NOMO-1 (cell line): ENCODE results near the gene FEZ2.

Experiments
- DNase-seq, 2 experiments: peaks; one replicate each; lab custom pipeline; 2025; ENCODE audit not compliant: unreplicated experiment in 2 of 2; lab: John Stamatoyannopoulos, UW

FEZ2 gene

DNA sequence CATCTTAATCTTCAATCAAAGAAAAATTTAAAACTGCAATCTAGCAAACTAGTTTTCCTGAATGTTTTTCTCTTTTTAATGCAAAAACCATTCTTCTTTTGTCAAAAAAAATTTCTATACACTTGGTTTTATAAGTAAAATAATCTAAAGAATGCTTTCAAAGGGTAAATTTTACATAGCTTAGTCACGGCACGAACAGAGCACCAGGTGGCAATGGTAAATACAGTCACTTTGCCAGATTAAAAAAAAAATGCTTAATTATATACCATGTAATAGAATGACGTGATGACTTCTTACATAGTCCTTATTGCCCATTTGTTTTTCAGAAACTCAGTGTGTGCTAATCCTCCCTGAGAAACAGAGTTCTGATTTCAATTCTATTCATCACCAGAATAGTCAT, 10.4 kb downstream of the FEZ2 start:
- DNase-seq = no peak

DNA sequence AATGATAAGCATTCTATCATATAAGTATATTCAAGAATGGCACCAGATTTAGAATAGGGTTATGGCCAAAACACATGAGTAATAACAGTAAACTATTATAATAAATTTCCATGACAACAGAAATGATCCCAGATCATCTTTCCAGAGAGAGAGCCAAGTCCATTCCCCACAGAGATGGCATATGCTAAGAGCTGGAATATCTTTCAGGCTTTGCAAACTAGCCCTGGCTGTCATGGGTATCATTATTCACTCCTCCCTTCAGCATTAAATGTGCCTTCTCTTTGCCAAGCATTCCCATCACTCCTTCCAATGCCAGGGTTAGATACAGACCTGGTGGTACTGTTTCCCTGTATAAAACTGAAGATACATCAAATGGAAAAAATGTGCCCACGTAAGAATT, 10.9 kb downstream of the FEZ2 start:
- DNase-seq = no peak

DNA sequence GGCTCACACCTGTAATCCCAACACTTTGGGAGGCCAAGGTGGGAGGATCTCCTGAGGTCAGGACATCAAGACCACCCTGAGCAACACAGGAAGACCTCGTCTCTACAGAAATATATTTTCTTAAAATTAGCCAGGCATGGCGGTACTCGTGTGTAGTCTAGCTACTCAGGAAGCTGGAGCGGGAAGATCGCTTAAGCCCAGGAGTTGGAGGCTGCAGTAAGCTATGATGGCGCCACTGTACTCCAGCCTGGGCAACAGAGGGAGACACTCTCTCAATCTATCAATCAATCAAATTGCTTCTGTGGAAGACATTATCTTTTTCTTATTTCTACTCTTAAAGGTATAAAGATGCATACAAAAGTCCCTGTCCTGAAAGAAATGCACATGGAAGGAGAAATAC, 11.3 kb downstream of the FEZ2 start:
- DNase-seq = no peak

DNA sequence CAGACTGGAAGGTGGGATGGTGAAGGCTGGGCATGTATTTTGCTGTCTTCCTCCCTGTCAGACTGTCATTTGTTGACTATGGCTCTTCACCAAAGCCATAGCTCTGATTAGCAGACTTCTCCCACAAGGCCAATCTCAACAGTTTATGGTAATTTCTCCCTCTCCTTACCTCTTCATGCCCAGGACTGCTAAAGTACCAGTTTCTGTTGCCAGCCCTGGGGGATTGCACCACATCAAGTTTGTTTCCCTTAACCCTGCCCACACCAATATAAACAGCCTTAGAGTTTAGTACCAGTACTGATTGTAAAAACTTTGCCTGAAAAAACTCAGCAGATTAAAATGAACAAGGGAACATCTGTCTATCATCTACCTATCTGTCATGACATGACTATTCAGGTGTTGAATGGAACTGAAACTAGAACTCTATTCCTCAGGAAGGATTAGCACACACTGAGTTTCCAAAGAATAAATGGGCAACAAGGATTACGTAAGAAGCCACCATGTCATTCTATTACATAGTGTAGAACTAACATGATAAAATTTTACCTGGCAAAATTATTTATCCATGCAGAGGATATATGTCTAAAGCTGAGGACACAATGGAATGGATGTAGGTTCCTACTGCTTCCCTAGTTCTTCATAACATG, 13.7 kb downstream of the FEZ2 start:
- no peak for DNase-seq

DNA sequence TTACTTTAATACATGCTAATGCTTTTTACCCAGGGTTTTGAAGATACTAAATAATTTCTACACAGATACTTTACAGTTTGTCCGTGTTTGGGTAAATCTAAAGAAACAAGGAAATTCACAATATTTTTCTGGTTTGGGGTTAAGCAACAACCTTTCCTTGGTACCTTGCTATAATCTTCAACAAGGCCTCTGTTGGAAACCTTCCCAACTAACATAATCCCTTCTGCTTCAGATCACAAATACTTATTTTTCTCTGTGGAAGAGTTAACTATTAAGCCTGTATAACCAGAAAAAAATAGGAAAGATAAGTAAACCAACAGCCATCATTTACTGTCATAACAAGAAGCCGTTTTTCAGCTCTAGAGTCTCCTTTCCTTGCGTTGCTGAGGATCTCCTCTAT, 15.0 kb downstream of the FEZ2 start:
- no peak for DNase-seq

DNA sequence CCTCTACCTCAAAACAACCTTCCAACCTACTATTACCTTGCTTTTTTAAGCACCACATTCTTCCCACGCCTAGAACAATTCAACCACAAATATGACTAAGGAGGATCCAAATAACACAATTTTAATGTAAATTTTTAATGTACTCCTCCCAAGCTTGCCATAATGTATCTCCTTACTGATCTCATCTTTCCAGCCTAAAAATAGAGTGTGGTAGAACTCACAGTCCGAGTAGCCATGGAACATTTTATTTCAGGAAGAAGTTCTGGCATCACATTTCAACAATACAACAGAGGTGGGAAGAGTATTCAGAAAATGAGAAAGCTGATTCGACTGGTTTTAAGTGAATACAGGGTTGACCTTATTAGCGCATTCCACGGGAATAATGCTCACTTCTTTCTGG, 15.4 kb downstream of the FEZ2 start:
- DNase-seq = no peak

DNA sequence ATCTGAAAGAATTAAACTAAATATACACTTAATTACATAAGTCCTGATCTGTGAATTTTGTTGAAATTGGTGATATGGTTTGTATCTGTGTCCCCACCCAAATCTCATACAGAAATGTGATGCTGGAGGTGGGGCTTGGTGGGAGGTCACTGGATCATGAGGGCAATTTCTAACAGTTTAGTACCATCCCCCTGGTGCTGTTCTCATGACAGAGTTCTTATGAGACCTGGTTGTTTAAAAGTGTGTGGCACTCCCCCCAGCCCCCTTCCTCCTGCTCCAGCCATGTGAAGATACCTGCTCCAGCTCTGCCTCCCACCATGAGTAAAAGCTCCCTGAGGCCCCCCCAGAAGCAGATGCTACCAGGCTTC, 18.7 kb downstream of the FEZ2 start:
- no peak for DNase-seq

DNA sequence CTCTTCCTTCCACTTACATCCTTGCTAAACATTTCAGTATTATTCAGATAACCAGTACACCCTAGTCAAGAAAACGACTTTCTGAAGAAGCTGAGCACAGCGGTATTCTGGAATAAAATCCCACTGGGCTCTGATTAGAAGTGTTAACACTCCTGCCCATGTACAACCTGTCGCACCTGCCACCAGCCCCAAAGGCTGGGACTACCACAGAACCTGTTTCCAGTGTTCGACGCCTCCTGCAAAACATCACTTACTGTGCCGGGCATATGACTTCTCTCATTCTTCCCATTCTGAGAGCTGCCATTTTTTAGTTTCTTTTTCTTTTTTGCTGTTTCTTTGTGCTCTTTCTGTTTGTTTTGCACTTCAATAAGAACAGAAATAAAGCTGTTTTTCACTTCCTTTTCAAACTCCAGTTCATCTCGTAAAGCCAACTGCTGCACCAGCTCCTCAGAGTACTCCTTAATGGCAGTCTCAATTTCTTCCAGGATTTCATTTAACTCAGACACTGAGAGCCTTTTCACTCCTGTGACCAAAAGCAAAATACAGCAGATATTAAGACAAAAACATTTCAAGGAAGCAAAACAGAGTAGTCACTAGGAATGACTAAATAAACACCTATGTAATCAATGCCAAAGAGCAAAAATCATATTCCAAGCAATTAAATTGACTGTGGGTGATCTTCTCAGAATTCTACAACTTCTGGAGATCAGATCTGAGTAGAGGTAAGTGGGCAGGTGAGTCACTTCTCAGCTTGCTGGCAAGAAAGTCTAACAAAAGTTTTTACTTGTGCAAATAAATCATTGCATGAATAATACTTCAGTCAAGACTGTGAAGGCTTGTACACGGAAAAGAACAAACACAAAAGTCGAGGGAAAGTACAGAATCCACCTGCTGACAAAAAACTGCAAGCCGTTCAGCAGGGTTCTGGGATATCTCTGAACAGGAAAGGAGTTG, 19.3 kb downstream of the FEZ2 start:
- no peak for DNase-seq

DNA sequence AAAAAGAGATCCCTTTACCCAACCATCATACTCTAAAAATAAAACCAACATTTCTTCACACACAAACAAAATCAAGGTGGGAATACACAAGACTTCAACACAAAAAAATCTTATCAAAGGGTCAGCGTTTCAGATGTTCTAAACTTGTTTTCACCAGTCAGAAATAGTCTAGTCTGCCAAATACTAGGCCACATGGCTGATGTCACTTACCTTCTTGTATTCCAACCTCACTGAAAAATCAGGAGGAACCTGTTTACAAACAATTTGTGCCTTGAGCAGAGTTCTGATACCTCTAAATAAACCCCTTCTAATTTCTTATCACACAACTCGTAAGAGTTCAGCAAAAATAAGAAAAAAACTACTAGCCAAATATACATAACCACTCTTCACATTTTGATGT, 20.1 kb downstream of the FEZ2 start:
- DNase-seq = no peak

DNA sequence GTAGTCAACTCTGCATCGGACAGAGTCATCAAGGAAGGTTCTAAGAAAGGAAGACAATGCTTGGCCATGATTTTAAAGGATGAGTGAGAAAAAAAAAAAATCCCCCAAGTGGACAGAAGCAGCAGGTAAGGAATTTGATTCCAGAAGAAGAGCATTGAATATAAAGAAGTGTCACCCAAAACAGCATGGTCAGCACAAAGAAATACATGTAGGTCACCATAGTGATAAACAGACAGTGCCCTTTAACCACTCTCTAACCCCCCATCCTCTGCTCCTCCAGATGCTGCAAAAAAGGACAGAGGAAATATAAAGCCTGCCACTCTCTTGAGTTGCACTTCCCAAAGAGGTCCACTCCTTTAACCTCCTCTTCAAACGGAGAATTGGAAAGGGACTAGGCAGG, 23.4 kb downstream of the FEZ2 start:
- DNase-seq = no peak

DNA sequence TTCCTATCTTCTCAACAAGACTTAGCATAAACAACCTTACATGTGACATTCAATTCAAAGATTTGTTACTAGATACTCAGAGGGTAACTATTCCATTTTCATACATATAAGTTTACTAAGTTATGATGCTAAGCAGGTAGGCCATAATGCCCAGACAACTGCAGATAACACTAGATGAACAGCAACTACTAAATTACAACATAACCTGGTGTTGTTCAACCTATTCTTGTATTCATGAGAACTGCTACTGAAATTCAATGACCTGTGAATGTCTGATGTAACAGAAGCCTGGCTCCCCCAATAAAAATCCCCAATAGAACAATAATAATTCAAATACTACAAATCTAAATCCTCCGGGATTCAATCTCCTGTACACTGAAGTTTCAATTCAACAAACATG, 24.8 kb downstream of the FEZ2 start:
- DNase-seq = no peak

DNA sequence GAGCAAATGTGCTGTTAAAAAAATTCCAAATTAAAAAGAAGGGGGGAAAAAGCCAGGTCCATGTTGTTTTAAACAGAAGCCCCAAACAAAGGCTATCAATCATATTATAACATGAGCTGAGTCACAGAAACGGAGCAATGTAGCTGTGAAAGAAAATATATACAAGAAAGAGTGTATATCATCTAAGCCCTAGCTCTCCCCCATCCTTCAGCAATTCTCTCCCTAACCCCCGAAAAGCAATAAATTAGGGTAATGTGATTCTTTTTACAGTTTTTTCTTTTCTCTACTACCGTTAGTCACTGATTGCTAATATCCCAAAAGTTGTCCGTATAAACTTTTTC, 25.3 kb downstream of the FEZ2 start:
- no peak for DNase-seq

DNA sequence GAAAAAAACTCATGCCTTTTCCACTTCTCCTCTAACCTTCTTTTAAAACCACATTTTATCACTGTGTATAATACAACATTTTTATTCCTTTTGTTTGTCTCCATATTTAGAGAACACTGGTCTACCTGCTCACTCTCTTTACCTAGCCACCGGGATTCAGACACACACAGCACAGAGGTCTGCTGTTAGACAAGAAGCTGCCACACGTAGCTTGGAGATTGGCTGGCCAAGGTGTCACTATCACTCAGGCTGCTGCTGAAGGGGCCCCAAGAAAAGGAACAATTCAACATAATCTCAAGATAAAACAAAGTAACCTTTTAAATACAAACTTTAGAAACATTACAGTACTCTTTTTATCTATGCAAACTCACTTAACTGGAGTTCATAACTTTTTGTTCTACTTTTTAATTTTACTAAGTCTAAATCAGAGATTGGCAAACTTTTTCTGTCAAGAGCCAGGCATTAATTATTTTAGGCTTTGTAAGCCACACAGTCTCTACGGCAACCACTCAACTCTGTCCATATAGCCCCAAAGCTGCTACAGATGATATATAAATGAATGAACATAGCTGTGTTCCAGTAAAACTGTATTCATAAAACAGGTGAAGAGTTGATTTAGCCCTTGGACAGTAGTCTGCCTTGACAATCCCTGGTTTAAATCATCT, 25.8 kb downstream of the FEZ2 start:
- DNase-seq = no peak

DNA sequence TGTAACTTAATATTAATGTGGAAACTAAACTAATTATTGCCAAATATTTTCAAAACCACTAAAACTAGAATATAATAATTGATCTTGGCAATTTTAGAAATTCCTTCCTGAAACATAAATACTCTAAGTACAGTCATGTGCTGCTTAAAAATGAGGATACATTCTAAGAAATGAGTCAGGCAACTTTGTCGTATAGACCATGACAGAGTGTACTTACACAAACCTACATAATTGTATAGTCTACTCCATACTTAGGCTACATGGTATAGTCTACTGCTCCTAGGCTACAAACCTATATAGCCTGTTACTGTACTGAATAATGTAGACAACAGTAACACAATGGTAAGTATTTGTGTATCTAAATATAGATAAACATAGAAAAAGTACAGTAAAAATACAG, 27.6 kb downstream of the FEZ2 start:
- no peak for DNase-seq

DNA sequence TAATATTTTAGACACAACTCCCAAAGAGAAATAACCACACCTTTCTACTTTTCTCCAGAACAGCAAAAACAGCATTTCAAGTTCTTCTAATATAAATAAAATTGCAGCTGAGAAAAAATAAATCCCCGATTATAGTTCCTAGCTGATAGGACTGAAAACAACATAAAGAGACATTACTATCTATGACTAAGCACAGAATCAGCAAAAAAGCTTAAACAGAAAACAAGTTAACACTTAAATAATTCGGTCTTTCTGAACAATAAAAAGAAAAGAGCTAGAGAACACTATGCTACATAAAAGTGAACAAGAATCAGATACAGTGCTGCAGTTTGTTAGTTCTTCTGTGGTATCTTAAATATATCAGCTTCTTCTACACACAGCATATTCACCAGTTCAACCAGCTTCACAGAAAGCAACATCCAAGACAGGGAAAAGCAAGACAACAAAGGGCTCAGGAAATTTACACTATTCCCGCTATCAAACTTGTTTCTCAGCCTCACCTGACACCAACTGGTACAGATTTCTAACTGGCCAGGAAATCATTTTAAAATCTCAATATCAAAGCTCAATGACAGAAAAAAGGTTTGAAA, 28.6 kb downstream of the FEZ2 start:
- no peak for DNase-seq

DNA sequence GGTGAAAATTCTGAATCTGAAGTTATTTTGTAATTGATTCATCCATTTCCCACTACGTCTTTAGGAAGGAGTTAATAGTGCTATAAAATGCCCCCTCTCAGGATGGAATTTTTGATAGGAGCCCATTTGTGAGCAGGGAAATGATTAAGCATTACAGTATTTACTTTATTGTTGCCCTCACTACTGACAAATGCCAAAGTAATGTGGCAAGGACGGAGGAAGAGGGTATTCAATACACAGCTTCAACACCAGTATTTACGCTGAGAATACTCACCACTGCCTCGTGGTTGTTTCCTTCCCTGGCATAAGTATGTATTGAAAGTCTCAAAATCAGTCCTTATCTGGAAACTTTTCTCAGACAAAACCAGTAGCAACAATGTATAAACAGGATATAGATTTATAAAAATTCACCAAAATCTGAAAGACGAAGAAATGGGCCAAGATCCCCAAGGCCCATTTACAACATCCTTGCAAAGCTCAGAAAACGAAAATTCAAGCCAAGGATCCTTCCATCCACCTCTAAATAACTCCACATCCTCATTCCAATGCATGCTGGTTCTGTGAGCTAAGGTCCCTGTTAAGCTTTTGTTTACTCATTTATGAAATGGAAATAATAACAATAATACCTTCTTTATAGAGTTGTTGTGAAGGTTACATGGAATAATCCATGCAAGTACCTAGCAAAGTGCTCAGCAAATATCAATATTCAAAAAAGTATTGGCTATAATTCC, 29.3 kb downstream of the FEZ2 start:
- DNase-seq = no peak

DNA sequence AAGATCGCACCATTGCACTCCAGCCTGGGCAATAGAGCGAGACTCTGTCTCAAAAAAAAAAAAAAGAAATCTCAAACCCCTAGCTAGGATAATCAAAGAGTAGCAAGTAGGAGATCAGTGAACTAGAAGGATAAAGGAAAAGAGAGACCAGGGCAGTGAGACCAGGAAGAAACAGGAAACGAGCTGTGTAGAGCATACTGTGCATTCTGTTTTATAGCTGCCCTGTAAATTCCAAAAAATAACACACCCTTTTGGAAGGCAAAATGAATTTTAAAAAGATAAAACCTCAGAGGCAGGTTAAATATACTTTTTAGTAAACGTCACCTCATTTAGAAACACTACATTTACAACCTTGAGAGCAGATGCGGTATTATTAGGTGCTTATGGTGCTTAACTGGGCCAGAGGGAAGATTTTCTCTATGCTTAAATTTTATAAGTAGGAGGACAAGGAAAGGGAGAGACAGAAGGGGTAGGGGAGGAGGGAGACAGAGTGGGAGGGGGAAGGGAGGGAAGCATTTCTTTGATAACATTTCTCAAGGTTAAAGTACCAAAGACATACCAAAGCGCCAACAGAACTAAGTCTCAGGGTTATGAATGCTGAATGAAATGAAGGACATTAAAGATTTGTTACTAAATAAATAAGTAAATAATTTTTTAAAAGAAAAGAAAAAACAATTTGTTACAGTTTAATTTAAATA, 30.1 kb downstream of the FEZ2 start:
- no peak for DNase-seq

DNA sequence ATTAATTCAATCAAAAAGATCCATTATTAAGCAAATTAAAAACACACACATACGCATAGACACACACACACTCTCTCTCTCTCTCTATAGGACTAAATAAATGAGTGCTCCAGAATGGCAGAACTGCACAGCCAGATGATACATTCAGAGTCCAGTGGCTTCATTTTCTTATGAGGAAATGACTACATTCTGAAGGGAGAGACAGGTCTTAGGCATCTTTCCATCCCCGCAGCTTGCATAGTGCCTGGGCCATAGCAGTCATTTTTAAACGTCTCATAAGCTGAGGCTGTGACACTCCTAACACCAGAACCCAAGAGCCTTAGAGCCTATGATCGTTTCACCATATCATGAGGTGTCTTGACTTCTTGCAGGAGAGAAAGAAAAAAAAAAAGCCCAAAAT, 31.1 kb downstream of the FEZ2 start:
- no peak for DNase-seq

DNA sequence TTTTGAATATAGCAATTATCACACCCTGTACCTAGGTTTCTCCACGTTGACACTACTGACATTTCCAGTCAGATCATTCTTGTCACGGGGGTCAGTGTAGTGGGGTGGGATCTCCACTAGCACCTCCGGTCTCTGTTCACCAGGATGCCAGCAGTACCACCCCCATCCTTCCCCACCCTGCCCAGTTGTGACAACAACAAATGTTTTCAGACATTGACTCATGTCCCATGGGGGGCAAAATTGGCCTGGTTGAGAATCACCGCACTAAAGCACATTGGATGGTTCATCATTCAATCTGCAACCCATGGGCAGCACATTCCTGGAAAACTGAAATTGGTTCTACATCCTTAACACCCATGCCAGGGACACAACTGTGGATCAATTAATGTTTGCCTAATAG, 32.3 kb downstream of the FEZ2 start:
- DNase-seq = no peak

DNA sequence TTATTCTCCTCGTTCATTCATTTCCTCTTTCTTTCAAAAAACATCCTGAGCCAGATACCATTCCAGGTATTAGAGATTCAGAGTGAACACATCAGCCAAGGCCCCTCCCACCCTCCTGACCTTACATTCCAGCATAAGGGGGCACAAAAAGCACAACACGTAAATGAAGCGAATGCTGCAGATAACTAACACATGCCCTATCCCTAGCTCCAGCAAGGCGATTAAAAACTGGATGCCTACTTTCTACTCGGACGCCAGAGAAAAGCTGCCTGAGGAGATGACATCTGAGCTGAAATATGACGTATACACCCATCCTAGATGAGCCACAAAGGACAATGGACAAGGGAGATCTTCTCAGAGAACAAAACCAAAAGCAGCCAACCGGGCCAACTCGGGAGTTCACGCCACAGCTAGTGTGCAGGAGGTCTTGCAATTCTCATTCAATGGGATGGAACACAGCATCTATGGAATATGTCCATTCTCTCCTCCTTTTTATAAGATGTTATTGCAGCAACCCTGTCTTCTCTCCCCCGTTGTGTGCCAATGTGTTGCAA, 33.5 kb downstream of the FEZ2 start:
- DNase-seq = no peak
